NCI-H69 (cell line): ENCODE results near the gene SLC6A2.
A peak's percentile ranks its signal among the peaks of the same experiment; 100 is the strongest.
"Not testable (repeated sequence)": the region's sequence is repeated elsewhere in the genome, so short reads cannot be mapped to it uniquely, and the experiment has no call there.

Experiments used
- DNase-seq: peaks from one replicate; lab custom pipeline; 2025; lab: John Stamatoyannopoulos, UW

SLC6A2 gene

DNA sequence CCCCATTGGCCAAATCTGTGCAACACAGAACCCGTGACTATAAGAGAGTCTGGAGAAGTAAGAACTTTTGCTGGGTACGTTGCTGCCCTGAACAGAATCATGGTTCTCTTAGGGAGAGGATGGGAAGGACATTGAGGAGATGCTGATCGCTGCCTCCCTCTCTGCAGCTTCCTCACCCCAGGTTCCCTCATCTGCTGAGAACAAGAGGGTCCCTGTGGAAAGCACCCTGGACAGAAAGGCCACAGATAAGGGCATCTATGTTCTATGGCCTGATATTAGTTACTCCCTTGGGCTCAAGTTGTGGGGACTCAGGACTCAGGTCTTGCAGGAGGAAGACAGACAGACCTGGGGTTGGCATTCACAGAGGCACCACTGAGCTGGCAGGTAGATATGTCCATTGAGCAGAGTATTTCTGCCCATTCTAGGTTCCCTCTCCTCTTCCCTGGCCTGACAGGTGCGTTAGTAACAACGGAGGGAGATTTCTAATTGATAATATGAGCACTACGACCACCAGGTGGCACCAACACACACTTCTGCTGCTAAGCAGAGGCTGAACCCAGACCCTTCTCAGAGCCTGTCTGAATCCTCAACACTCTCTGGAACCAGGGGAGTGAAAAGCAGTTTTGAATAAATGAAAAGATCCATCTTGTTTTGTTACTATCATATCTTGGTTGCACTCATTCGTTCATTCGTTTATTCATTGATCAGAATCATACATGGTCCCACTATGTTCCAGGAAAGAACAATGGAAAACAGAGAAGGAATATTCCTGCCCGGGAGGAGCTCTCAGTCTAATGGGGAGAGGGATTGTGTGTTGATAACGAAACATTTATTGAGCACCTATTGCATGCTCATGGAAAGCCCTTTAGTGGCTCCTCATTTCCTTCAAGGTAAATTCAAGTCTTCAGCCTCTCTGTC lies 56.4 kb downstream of the SLC6A2 start:
- DNase-seq, result peak; percentile 52

GRCh38 chr16:55713103-55713502 lies 57.3 kb downstream of the SLC6A2 start:
- DNase-seq, result no peak

DNA sequence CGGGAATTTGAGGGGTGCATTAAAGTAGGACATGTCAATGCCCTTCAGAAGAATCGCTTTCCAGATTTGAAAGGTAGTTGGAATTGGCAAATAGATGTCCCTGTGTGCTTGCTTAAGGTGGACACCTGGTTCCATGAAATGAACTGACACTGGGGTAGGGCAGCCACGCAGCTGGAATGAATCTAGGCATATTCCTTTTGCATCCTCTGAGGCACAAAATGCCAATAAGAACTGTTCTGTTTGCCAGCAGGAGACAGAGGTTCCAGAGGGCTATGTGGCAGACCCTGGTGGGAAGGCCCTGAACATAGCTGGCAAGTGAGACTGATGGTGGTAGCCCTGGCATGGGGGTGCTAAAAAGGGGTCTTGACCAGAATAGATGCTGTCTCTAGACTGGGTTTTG lies 61.5 kb downstream of the SLC6A2 start:
- no peak for DNase-seq

GRCh38 chr16:55725055-55725777 lies 69.4 kb downstream of the SLC6A2 start:
- DNase-seq, result no peak

DNA sequence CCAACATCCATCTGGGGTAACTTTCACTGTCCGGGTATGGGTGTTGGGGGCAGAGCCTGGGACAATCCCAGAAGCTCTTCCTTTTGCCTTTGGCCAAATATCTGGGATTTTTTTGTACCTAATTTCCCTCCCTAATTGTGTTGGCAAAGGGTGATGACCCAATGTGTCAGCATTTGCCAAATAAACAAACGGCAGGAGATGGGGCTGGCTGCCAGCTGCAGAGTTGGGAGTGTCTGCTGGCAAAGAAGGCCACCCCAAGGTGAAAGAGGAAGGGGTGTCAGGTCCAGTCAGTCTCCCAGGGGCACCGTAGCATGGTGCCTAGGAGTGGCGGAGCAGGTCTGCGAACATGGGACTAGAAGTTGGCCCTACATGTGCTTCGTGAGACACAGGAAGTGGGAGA lies 73.0 kb downstream of the SLC6A2 start:
- DNase-seq, result no peak

- DNase-seq, result no peak
Measured at GRCh38 chr16:55730115-55730514, 74.3 kb downstream of the SLC6A2 start.

DNA sequence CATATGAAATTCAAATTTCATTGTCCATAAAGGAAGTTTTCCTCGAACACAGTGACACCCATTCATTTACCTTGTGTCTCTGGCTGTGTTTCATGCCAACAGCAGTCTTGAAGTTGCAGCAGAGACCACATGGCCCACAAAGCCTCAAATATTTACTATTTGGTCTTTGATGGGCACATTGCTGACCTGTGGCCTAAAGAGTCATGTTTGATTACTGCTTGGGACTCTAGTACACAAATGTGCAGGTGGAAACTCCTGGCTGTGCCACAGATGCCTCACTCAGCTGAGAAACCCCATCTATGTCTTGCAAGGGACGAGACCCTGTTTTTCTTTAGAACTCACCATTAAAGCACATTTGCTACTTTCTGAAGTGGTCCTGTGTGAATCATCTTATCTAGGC lies 76.7 kb downstream of the SLC6A2 start:
- DNase-seq, result no peak

DNA sequence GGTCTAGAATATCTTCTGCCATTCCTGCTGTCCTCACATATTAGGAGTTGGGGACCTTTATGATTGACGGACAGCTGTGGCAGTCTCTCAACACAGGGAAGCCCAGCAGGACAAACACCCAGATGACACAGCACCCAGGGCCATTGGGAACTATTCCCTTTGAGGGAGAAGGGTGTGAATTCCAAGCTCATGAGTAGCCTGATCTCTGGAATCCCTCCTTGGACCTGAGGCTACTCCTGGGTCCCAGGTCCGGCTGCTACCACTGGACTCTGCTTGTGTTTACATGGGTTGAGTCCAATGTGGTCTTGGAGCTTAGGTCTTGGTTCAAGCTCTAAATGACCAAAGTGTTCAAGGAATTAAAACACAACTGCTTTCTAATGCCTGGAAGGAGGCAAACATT lies 78.9 kb downstream of the SLC6A2 start:
- DNase-seq, result no peak

GRCh38 chr16:55735120-55735781 lies 79.5 kb downstream of the SLC6A2 start:
- DNase-seq, result no peak

DNA sequence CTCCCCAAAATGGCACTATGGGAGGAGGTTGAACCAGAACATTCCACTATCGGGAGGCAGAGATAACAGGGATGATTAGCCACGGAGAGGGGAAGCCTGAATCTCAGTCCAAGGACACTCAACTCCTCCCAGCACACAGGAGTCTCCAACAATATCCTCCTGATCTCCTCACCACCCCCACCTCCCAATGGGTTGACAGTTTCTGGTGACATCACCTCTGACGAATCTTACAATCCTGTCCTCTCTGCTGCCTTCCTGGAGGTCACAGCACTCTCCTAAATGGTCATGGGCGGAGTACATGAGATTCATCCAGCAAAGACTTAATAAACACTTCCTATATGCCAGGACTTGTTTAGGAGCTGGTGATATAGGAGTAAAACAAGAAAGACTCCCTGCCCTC lies 80.9 kb downstream of the SLC6A2 start:
- DNase-seq, result no peak

DNA sequence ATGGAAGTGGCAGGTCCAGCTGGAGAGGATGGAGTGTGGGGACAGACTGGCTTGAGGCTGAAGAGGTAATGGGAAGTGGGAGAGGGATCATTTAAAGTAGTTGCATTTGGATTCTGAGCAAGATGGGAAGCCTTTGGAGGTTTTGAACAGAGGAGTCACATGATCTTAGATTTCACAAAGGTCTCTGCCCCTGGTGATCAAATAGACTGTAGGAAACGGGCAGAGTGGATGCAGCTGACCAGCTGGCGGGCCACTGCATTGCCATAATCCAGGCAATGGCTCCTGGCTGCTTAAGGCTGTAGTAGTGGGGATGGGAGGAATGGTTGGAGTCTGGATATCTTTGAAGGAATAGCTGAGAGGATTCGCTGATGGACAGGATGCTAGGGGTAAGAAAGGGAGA lies 81.5 kb downstream of the SLC6A2 start:
- no peak for DNase-seq

GRCh38 chr16:55737966-55738365 lies 82.2 kb downstream of the SLC6A2 start:
- no peak for DNase-seq

DNA sequence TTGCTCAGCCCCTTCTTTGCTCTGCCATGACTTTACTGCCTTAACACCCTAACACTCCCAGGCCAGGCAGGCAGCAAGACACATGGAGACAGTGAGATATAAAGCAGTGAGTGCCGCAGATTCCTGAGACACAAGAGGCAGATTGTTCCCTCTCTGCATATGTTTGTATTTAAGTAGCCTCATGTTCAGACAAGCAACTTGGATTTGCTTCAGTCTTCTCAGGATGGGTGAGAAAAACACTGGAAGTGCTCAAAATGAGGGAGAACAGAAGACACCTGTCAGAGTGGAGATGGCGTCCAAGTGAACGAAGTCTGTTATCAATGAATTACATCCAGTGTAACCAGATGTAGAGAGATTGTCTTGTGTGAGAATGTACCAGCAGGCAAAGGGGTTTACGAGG lies 90.3 kb downstream of the SLC6A2 start:
- DNase-seq, result no peak

DNA sequence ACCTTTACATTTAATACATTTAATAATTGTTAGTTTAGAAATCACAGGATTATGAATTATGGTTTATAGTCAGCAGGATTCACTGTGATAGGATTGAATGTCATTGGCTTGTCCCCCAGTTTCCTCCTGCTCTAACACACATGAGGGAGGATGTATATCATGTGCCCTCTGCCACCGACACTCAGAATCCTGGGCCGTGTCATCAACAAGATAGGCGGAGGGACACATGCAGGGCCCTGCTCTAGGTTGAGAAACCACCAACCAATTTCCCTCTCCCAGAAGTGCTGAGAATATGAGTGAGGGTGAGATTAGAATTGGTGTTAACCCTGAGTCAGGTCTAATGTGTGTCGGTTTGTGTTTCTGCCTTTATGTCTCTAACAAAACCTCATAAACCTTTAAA lies 92.0 kb downstream of the SLC6A2 start:
- no peak for DNase-seq

DNA sequence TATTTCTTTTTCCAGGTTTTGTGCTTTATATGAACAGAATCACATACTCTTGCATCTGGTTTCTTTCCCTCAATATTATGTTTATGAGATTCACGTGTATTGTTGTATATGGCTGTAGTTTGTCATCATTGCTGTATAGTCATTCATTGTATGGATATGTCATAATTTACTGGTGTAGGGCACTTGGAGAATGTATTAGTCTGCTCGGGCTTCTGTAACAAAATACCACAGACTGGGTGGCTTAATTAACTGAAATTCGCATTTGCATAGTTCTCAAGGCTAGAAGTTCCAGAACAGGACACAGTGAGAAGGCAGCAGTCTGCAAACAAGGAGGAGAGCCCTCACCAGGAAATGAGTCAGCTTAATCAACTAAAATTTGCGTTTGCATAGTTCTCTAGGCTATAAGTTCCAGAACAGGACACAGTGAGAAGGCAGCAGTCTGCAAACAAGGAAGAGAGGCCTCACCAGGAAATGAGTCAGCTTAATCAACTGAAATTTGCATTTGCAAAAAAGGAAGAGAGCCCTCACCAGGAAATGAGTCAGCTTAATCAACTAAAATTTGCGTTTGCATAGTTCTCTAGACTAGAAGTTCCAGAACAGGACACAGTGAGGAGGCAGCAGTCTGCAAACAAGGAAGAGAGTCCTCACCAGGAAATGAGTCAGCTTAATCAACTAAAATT lies 96.8 kb downstream of the SLC6A2 start:
- DNase-seq, result not testable (repeated sequence)

DNA sequence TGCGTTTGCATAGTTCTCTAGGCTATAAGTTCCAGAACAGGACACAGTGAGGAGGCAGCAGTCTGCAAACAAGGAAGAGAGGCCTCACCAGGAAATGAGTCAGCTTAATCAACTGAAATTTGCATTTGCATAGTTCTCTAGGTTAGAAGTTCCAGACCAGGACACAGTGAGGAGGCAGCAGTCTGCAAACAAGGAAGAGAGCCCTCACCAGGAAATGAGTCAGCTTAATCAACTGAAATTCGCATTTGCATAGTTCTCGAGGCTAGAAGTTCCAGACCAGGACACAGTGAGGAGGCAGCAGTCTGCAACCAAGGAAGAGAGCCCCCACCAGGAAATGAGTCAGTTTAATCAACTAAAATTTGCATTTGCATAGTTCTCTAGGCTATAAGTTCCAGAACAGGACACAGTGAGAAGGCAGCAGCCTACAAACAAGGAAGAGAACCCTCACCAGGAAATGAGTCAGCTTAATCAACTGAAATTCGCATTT lies 97.4 kb downstream of the SLC6A2 start:
- DNase-seq, result not testable (repeated sequence)
